HL-60/S4 (cell line): ENCODE measurements around the gene C1orf115.
"Not testable (repeated sequence)": the region's sequence is repeated elsewhere in the genome, so short reads cannot be mapped to it uniquely, and the experiment has no call there.

Experiments
- in situ Hi-C: fragments of 300-500 bp; cut with MboI; formaldehyde crosslinking; loops from 2 replicates; pipeline ENCODE4 v1.14.3; 2022; ENCODE audit warnings: low sequenced_read_pairs

The C1orf115 gene

DNA sequence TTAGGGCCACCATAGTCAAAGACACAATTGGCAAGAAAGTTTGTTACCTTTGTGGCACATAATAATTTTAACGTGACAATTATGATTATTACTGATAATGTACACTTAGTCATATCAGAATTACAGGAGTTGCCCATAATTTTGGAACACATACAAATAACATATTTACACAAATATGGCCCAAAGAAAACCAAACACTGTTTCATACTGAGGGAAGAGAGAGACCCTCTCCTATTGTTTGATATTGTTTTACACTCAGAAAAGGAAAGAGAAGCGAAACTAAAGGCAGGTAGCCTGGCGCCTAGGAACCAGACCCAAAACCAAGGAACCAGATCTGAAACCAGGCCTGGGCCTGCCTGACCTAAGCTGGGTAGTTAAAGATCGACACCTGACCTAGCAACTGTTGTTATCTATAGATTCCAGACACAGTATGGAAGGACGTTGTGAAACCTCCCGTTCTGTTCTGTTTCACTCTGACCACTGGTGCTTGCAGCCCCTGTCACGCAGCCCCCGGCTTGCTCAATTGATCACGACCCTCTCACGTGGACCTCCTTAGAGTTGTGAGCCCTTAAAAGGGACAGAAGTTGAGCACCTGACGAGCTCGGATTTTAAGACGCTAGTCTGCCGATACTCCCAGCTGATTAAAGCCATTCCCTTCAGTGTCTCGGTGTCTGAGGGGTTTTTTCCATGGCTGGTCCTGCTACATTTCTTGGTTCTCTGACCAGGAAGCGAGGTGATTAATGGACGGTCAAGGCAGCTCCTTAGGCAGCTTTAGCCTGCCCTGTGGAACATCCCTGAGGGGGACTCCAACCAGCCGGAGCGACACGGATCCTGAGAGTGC, 27.9 kb downstream of the C1orf115 start:
- in situ Hi-C loops = no loop called here

DNA sequence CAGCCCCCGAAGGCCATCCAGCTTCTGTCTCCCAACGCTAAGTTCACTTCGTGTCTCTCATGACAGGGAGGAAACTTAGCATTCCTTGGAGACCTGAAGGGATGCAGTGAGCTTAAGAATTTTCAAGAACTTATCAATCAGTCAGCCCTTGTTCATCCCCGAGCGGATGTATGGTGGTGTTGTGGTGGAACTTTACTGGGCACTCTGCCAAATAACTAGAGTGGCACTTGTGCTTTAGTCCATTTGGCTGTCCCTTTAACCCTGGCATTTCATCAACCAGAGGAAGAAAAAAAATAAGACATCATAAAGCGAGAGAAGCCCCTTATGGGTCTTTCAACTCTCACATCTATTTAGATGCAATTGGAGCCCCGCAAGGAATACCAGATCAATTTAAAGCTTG, 31.1 kb downstream of the C1orf115 start:
- in situ Hi-C loops = not testable (repeated sequence)

DNA sequence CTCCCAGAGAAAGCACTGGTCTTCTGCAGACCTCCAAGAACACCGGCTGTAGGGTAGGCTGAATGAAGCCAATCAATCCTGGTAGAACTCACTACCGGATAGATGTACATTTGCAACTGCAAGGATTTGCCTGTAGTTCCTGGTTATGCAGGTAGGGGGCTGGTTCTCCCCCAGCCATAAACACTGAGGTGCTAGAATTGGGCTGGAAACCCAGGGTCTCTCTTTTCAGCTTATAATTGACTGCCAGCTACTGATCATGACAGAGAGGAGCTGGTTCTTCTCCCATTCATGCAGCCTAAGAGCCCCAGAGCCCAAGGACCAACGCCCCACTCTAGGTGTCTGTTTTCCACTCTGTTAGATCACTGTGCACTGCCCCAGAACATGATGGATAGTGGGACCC, 36.5 kb downstream of the C1orf115 start:
- in situ Hi-C loops = loop anchor here (25.0 kb wide), 1 partner anchor 414 kb away; no protein-coding TSS in a partner anchor

DNA sequence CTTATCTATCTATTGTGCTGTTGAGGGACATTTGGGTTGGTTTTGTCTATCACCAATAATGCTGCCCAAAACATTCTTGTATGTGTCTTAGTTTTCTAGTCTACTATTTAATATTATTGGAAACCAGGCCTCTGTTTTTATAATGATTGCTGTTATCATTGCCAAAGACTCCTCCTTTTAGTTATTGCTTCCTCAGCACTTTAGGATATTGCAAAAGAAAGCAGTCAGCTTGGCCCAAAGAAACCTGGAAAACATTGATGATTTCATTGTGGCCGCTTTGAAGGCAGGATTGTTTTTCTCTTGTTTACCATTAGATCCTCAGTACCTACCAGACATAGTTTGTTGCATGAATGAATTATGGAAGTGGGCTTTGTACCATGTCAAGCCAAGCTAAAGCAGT, 37.4 kb downstream of the C1orf115 start:
- in situ Hi-C loops = loop anchor here (25.0 kb wide), 1 partner anchor 415 kb away; no protein-coding TSS in a partner anchor

DNA sequence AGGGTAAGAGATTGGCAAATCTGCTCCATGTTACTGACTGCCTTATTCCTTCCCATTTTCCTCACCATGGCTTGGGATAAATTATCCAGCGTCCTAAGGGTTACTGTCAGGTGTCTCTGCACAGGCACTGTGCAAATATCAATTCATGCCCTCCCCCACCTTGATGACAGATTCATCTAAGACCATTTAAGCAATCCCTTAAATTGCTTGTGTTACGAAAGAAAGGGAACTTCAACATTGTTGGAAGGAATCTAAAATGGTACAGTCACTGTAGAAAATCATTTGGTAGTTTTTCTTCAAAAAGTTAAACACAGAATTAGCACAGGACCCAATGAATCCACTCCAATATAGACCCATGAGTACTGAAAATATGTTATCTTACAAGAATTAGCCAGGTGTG, 40.3 kb downstream of the C1orf115 start:
- in situ Hi-C loops = loop anchor here (25.0 kb wide), 1 partner anchor 418 kb away; no protein-coding TSS in a partner anchor

DNA sequence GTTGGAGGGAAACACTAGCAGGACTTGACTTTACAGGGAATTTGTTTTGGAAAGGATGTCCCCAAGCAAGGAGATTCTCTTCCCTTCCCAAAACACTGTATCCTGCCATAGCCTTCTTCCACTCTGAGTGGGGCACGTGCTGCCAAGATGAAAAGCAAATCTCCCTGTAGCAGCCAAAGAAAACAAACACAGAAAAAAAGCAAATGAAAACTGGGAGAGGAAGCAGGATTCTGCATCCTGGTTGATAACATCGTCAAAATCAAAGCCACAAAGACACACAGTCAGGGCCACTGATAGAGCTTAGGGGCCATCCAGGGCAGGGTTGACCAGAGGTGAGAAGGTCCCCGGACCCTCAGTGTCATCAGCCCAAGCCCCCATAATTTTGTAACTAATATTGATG, 42.0 kb downstream of the C1orf115 start:
- in situ Hi-C loops = loop anchor here (25.0 kb wide), 1 partner anchor 420 kb away; no protein-coding TSS in a partner anchor

DNA sequence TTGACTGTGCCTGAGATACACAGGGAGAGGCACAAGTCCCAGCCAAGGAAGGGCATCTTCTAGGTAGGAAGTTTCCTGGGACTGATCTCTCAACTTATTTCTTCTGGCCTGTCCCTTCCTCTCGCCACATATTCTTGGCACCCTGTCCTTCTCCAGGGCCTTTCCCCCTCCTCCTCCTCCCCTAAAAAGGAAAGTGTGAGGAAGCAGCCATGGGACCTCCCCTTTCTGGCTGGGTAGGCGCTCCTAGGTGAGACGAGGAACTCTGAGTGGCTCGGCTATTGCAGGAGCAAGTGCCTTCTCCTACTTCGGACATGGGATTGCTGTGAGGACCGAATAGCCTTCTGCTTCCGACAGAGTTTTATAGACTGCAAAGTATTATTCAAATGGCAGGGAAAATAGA, 42.5 kb downstream of the C1orf115 start:
- in situ Hi-C loops = loop anchor here (25.0 kb wide), 1 partner anchor 420 kb away; no protein-coding TSS in a partner anchor

DNA sequence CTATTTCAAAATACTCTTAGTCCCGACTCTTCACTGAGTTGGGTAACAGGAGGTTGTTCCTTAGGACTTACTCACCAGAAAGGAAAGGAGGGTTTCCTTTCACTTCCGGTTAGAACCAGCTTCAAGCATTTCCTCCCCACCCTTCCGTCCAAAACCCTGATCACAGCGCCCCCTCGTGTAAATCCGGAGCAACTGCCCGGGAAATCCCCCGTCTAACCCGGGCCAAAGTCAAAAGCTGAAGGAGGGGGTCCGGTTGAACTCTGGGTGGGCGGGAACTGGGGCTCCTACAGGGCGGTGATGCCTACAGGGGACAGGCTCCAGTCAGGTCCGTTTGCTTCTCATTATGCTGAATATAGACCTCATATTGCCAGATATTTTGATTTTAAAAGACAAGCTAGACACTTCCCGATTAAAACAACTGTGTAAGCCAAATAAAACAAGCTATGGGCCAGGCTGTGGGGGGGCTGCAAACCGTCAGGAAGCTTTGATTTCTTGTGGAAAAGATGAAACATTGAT, 43.0 kb downstream of the C1orf115 start:
- in situ Hi-C loops = loop anchor here (25.0 kb wide), 1 partner anchor 421 kb away; no protein-coding TSS in a partner anchor

DNA sequence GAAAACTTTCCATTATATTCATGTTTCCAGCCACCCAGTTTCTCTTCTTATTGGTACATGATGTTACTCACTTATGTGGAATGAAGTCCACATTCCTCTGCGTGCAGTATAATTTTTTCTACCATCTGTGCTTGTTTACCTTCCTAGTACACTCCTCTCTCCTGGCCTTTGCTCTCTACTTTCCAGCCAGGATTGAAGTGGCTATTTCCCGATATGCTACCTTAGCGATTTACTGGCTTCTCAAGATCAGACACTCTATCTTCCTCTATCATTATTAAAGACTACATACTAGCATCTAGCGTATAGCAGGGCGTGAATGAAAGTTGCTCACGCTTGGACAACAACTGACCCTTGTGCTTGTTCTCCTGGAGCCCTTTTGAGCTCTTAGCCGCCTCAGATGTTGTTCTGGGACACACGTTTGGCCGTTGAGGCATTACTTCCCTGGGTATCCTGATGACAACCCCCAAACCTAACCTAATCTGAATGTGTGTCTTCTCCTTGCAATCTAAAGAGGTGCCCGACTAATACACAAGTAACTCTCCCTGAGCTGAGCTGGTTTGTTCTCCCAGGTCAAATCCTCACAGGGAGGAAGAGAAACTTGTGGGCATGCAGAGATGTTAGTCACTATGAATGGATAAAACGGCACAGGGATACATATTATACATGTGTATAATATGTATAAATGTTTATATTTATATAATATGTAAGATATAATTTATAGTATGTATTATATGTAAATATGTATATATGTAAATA, 44.6 kb downstream of the C1orf115 start:
- in situ Hi-C loops = loop anchor here (25.0 kb wide), 1 partner anchor 422 kb away; no protein-coding TSS in a partner anchor

DNA sequence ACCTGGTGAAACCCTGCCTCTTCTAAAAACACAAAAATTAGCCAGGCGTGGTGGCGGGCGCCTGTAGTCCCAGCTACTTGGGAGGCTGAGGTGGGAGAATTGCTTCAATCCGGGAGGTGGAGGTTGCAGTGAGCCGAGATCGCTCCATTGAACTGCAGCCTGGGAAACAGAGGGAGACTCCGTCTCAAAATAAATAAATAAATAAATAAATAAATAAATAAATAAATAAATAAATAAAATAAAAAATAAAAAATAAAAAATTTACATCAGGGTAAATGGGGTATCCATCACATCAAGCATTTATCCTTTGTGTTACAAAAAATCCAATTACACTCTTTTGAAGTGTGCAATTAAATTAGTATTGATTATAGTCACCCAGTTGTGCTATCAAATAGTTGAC, 46.1 kb downstream of the C1orf115 start:
- in situ Hi-C loops = loop anchor here (25.0 kb wide), 1 partner anchor 424 kb away; no protein-coding TSS in a partner anchor

DNA sequence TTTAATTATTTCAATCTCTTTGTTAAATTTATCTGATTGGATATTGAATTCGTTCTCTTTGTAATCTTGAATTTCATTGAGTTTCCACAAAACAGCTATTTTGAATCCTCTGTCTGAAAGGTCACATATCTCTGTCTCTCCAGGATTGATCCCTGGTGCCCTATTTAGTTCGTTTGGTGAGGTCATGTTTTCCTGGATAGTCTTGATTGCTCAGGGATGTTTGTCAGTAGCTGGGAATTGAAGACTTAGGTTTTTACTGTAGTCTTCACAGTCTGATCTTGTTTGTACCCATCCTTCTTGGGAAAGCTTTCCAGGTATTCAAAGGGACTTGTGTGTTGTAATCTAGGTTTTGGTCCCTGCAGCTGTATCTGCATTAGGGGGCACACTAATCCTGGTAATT, 51.2 kb downstream of the C1orf115 start:
- in situ Hi-C loops = loop anchor here (25.0 kb wide), 1 partner anchor 429 kb away; no protein-coding TSS in a partner anchor

DNA sequence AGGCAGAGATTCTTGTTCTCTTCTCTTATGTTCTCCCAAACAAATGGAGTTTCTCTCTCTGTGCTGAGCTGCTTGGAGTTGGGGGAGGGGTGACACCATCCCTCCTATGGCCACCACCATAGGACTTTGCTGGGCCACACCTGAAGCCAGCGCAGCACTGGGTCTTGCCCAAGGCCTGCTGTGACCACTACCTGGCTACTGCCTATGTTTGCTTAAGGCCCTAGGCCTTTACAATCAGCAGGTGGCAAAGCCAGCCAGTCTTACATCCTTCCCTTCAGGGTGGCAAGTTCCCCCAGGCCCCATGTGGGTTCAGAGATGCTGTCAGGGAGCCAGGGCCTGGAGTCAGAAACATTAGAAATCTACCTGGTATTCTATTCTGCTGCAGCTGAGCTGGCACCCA, 51.7 kb downstream of the C1orf115 start:
- in situ Hi-C loops = loop anchor here (25.0 kb wide), 1 partner anchor 430 kb away; no protein-coding TSS in a partner anchor

DNA sequence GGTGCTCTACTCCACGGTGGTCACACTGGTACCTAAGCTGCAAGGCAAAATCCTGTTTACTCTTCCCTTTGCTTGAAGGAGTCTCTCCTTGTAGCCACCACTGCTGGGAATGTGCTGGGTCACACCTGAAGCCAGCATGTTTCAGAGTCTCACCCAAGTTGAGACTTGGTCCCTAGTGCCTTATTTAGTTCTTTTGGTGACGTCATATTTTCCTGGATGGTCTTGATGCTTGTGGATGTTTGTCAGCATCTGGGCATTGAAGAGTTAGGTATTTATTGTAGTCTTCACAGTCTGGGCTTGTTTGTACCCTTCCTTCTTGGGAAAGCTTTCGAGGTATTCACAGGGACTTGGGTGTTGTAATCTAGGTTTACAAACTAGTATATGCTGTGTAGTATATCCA, 52.4 kb downstream of the C1orf115 start:
- in situ Hi-C loops = loop anchor here (25.0 kb wide), 1 partner anchor 430 kb away; no protein-coding TSS in a partner anchor

DNA sequence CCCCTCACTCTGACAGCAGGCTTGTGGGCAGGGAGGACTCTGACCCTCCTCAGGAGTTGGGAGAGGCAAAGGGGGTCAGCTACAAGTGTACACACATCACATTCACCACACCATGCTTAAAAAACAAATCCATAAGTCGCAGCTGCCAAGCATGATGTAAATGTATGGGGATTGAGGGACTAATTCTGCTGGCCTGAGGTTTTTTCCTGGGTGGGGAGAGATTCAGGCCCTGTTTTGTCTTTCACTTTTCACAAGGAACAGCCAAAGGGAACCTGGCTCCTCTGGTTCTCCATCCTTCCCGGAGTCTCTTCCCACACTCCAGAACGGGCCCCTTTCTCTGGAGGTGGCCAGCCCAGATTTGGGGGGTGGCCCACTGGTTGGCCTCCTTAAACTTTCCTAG, 56.7 kb downstream of the C1orf115 start:
- in situ Hi-C loops = loop anchor here (25.0 kb wide), 1 partner anchor 435 kb away; no protein-coding TSS in a partner anchor

DNA sequence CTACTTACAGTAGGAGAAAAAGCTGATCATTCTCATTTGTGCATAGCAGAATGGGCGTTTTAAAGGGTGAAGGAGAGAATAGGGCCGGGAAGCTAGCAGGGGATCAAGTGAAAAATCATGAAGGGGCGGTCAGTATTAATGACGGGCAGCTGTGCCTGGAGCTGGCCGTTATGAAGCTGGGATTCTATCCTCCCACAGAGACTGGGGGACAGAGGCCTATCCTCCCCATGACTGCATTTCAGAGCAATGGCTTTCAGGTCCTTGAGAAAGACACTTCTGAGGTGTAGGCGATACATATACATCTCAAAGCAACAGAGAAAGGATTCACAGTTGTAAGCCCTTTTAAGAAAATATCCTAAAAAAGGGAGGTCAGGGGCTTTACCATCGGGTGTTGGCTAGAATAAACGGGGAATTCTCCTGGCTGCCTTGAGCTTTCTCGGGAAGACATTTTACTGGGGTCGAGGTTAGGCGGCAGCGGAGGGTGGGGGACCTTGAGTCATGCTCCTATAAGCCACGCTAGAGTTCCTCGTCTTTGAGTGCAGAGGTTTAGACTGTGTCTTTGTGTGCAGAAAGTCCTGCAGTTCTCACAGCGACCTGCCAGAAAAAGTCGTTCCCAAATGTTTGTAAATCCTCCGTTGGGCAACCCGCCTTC, 57.4 kb downstream of the C1orf115 start:
- in situ Hi-C loops = loop anchor here (25.0 kb wide), 1 partner anchor 435 kb away; no protein-coding TSS in a partner anchor

DNA sequence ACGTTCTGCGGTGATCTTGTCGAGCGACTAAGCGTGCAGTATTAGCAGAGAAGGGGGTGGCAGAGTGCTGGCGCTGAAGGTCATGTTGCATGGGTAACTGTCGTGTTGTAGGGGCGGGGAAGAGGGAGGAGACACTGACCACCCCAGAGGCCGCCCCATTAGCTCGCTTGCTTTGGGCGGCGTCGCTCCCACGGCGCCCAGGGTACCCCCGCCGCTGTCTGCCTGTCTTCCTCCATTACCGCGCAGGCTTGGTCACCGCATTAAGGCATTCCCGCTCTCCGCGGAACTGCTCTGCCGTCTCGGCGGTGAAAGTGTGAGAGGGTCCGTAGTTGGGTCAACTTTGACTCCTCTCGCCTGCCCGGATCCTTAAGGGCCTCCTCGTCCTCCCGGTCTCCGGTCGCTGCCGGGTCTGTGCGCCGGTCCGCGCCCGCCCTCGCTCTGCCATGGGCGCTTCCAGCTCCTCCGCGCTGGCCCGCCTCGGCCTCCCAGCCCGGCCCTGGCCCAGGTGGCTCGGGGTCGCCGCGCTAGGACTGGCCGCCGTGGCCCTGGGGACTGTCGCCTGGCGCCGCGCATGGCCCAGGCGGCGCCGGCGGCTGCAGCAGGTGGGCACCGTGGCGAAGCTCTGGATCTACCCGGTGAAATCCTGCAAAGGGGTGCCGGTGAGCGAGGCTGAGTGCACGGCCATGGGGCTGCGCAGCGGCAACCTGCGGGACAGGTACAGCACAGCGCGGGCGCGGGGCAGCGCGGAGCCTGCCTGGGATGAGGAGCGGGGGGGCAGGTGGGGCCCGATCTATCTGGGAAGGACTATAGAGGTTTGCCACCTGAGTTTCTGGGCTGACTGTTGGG, 58.1 kb downstream of the C1orf115 start, which contains the start of gene MTARC2:
MTARC2 (plus strand) TSS at position 234 of the 846 bp plus-strand sequence; CDS start at position 444, 210 bp downstream.
- in situ Hi-C loops = loop anchor here (25.0 kb wide), 1 partner anchor 436 kb away; no protein-coding TSS in a partner anchor
